Neural progenitor cell (in vitro differentiated cells): Measurements from ENCODE around the gene CERK.

Source experiments
- EZH2 ChIP-seq: fragments of 200-600 bp; sonication (generic); IDR thresholded peaks from 2 replicates; pipeline ENCODE4 v1.6.1; 2017; ENCODE audit warnings: antibody characterized with exemption, mild to moderate bottlenecking, moderate library complexity
- EZH2phosphoT487 ChIP-seq: fragments of 200-600 bp; sonication (generic); IDR thresholded peaks from 2 replicates; pipeline ENCODE4 v1.6.1; 2017; ENCODE audit warnings: antibody characterized with exemption
- TF ChIP-seq, protein P1 (sequence below): fragments of 200-600 bp; sonication (generic); IDR thresholded peaks from 2 replicates; pipeline ENCODE4 v1.5.1; 2017; ENCODE audit warnings: antibody characterized with exemption, mild to moderate bottlenecking

DNA sequence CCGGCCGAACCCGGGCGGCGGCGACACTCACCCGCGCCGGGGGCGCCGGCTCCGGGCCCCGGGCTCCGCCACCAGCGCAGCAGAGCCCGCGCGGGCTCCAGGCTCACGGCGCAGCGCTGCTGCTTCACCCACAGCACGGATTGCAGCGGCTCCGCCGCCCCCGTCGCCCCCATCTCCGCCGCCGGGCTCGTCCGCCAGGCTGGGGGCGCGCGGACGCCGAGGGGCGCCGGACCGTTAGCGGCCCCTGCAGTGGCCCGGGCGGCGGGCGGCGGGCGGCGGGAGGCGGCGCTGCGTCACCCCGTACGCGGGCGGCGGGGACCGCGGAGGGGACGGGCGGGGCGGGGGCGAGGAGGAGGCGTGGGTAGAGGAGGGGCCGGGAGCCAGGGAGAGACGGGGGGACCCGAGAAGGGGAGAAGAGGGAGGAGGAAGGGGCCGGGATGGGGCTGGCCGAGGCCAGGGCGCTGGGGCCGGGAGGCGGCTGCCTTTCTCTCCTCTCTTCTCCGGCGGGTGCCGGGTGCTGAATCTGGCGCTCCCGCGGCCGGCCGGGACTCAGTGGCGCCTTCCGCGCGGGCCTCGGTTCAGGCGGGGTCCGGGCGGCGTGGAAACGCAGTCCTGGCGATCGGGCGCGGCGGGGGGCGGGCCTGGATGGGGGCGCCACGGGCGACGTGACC lies at the start of gene CERK:
- TF ChIP-seq, protein P1, sequence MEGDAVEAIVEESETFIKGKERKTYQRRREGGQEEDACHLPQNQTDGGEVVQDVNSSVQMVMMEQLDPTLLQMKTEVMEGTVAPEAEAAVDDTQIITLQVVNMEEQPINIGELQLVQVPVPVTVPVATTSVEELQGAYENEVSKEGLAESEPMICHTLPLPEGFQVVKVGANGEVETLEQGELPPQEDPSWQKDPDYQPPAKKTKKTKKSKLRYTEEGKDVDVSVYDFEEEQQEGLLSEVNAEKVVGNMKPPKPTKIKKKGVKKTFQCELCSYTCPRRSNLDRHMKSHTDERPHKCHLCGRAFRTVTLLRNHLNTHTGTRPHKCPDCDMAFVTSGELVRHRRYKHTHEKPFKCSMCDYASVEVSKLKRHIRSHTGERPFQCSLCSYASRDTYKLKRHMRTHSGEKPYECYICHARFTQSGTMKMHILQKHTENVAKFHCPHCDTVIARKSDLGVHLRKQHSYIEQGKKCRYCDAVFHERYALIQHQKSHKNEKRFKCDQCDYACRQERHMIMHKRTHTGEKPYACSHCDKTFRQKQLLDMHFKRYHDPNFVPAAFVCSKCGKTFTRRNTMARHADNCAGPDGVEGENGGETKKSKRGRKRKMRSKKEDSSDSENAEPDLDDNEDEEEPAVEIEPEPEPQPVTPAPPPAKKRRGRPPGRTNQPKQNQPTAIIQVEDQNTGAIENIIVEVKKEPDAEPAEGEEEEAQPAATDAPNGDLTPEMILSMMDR, result no peak
- TF ChIP-seq EZH2phosphoT487 (no peak), EZH2 (no peak)
